Thymus (tissue), 11 donors: ENCODE measurements around the gene DDX51. TPM values are rescaled to one million over a fixed set of nuclear protein-coding genes. Genes with fewer than 3 reads are reported as not detected.
"Not testable (repeated sequence)": the region's sequence is repeated elsewhere in the genome, so short reads cannot be mapped to it uniquely, and the experiment has no call there.

Experiments used
- DNase-seq, 9 donors: peaks; one replicate each; pipeline ENCODE4 v3.0.0-alpha.2; 2013; ENCODE audit warnings: low spot score in 9 of 9, low read depth in 6 of 9, missing footprints in 1 of 9
- H3K27ac ChIP-seq, 2 donors: one replicate each; pipeline ENCODE4 v1.5.1; 2013; ENCODE audit warnings: control low read depth in 1 of 2, low read depth in 1 of 2, low read length in 1 of 2, mild to moderate bottlenecking in 1 of 2, moderate library complexity in 1 of 2
- H3K27me3 ChIP-seq, 2 donors: one replicate each; pipeline ENCODE4 v1.5.1; 2013; ENCODE audit warnings: low read length in 1 of 2; ENCODE audit not compliant: control insufficient read depth in 2 of 2, insufficient read depth in 1 of 2
- H3K36me3 ChIP-seq, 2 donors: one replicate each; pipeline ENCODE4 v1.5.1; 2013; ENCODE audit warnings: low read length in 1 of 2, mild to moderate bottlenecking in 1 of 2, moderate library complexity in 1 of 2; ENCODE audit not compliant: control insufficient read depth in 2 of 2, insufficient read depth in 2 of 2
- H3K4me1 ChIP-seq, 2 donors: one replicate each; pipeline ENCODE4 v1.5.1; 2013; ENCODE audit warnings: low read length in 2 of 2; ENCODE audit not compliant: control insufficient read depth in 2 of 2, insufficient read depth in 2 of 2
- H3K4me3 ChIP-seq, 2 donors: one replicate each; pipeline ENCODE4 v1.5.1; 2013; ENCODE audit warnings: low read length in 2 of 2, control low read depth in 1 of 2, mild to moderate bottlenecking in 1 of 2
- H3K9me3 ChIP-seq, 2 donors: one replicate each; pipeline ENCODE4 v1.5.1; 2013; ENCODE audit warnings: low read length in 1 of 2, mild to moderate bottlenecking in 1 of 2; ENCODE audit not compliant: control insufficient read depth in 2 of 2, insufficient read depth in 1 of 2
- WGBS: extraction: QIAGEN DNeasy Blood & Tissue Kit; methylation state at CpG from one replicate; pipeline ENCODE4 v1.1.7; 2013; 5-methylcytosine and 5-hydroxymethylcytosine counted together
- polyA plus RNA-seq: library from polyadenylated mRNA; stranded (reverse); fragments of 200-250 nt; gene quantifications from one replicate; pipeline ENCODE4 v1.2.3, GENCODE V29; 2013
- total RNA-seq: library from RNA; stranded (reverse); fragments of 120-200 nt; gene quantifications from one replicate; pipeline ENCODE4 v1.2.4, GENCODE V29; 2013
- donor health status: healthy.

DDX51 gene
- total and polyA plus RNA-seq, 2 donors = 6.2 to 35.3 TPM

DNA sequence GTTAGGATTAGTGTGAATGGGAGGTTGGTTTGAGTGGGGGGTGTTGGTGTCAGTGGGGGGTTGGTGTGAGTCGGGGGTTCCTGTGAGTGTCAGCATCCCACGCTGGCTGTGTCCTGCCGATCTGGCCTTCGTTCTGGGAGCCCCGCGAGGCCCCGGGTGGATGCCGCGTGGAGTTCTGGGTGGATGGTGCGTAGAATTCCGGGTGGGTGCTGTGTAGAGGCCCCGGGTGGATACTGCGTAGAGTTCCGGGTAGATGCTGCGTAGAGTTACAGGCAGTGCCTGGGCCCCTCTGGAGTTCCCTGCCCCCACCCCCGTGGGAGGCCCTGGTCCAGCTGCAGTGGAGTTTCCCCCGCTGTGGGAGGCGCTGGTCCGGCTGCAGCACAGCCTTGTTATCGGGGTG is 8.8 kb upstream of the DDX51 start:
- DNase-seq = no peak
- no peaks in the 10 kb centered on the region for H3K27me3 ChIP-seq
- H3K9me3 ChIP-seq = peaks cover 2 to 6% of the 10 kb centered on the region in 2 donors
- peaks cover 30 to 31% of the 10 kb centered on the region in 2 donors for H3K36me3 ChIP-seq
- H3K4me3 ChIP-seq = no peak overlapping the region
- peaks cover 0 to 7% of the 10 kb centered on the region in 2 donors for H3K4me1 ChIP-seq
- WGBS = 98% methylated on average over 20 of the region's 20 CpGs
- H3K27ac ChIP-seq = no peak overlapping the region

DNA sequence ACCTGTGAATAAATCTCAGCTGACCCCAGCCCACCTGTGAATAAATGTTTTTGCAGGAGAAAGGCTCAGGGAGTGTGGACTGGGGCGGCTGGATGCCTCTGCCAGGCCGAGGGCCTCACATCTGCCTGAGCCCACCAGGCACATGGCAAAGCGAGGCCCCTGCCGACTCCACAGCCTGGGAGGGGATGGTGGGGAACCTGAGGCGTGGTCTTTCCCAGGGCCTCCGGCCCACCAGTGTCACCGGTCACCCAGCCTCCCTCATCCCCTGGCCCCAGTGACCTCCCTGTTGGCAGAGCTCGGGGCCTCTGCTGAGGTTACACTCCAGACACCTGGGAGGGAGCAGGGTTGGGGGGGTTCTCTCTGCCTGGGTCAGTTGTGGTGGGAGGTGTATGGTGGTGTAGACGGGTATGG is 8.3 kb upstream of the DDX51 start:
- H3K4me1 ChIP-seq = peaks cover 0 to 7% of the 10 kb centered on the region in 2 donors
- no peak overlapping the region for H3K4me3 ChIP-seq
- peaks cover 2 to 6% of the 10 kb centered on the region in 2 donors for H3K9me3 ChIP-seq
- H3K36me3 ChIP-seq = peaks cover 31 to 32% of the 10 kb centered on the region in 2 donors
- no peak for DNase-seq
- H3K27me3 ChIP-seq = no peaks in the 10 kb centered on the region
- H3K27ac ChIP-seq = no peak overlapping the region
- WGBS = 97% methylated on average over 9 of the region's 9 CpGs

DNA sequence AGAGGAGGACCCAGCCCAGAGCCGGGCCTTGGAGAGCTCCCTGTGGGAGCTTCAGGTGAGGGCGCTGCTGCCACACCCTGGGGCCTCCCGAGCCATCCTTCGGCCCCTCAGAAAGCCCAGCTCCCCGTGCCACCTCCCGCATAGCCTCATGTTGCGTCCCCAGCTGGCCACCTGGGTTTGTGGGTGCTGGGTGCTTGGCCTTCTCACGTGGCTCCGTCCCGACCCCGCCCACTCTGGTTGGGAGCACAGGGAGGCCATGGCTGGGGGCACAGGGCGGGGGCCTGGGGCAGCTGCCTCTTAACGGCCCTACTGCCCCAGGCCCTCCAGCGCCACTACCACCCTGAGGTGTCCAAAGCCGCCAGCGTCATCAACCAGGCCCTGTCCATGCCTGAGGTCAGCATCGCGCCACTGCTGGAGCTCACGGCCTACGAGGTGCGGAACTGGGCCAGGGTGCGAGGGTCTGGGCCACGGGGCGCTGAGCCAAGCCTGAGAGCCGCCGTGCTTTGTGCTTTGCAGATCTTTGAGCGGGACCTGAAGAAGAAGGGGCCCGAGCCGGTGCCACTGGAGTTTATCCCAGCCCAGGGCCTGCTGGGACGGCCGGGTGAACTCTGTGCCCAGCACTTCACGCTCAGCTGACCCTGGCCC is 7.8 kb upstream of the DDX51 start:
- 96% methylated on average over 32 of the region's 32 CpGs for WGBS

DNA sequence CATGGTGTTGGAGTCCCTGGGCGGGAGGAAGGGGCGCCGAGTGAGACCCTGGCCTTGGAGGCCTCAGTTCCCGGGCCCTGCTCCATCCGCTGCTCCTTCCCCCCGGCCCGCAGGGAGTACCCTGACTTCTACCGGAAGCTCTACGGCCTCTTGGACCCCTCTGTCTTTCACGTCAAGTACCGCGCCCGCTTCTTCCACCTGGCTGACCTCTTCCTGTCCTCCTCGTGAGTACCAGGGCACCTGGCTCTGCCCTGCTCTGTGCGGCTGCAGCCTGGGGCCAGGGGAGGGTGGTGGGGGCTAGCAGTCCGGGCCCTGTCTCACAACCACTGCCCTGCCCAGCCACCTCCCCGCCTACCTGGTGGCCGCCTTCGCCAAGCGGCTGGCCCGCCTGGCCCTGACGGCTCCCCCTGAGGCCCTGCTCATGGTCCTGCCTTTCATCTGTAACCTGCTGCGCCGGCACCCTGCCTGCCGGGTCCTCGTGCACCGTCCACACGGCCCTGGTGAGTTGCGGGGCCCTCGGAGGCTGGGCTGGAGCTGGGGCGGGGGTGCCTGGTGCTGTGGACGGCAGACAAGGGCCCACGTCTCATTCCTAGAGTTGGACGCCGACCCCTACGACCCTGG is 7.1 kb upstream of the DDX51 start:
- WGBS = 97% methylated on average over 36 of the region's 36 CpGs
- Histone ChIP-seq H3K27me3 (no peaks in the 10 kb centered on the region), H3K4me1 (peaks cover 0 to 7% of the 10 kb centered on the region in 2 donors), H3K27ac (no peak overlapping the region), H3K36me3 (peaks cover 29 to 32% of the 10 kb centered on the region in 2 donors), H3K9me3 (peaks cover 0 to 6% of the 10 kb centered on the region in 2 donors), H3K4me3 (no peak overlapping the region)
- no peak for DNase-seq

More for the DNA sequence above, 7.8 kb upstream of the DDX51 start:
- Histone ChIP-seq H3K36me3 (peaks cover 34% of the 10 kb centered on the region in 2 donors), H3K4me3 (no peak overlapping the region), H3K27me3 (no peaks in the 10 kb centered on the region), H3K9me3 (peaks cover 2 to 6% of the 10 kb centered on the region in 2 donors), H3K4me1 (peaks cover 0 to 7% of the 10 kb centered on the region in 2 donors), H3K27ac (no peak overlapping the region)
- no peak for DNase-seq

DNA sequence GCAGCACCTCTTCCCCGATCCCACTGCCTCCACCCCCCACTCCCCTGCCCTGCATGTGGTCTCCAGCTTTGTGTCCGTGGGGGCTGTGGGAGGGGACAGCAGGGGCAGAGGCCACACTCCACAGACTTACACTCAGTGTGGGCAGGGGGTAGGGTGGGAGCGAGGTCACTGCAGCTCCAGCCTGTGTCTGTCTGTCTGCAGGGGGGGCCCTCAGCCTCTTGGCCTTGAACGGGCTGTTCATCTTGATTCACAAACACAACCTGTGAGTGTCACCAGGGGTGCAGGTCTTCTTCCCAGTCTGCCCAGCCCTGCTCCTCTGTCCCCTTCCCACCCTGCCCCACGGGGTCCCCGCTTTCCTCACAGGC is 6.6 kb upstream of the DDX51 start:
- Histone ChIP-seq H3K36me3 (peaks cover 29 to 34% of the 10 kb centered on the region in 2 donors), H3K27me3 (no peaks in the 10 kb centered on the region), H3K4me1 (peaks cover 0 to 7% of the 10 kb centered on the region in 2 donors), H3K27ac (peak overlapping the region in 1 of 2 donors; percentile 2), H3K4me3 (no peak overlapping the region), H3K9me3 (peaks cover 0 to 6% of the 10 kb centered on the region in 2 donors)
- 97% methylated on average over 6 of the region's 6 CpGs for WGBS
- no peak for DNase-seq

DNA sequence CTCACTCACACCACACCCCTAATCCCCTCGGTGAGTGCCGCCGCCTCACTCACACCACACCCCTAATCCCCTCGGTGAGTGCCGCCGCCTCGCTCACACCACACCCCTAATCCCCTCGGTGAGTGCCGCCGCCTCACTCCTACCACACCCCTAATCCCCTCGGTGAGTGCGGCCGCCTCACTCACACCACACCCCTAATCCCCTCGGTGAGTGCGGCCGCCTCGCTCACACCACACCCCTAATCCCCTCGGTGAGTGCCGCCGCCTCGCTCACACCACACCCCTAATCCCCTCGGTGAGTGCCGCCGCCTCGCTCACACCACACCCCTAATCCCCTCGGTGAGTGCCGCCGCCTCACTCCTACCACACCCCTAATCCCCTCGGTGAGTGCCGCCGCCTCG is 5.4 kb upstream of the DDX51 start:
- WGBS = 95% methylated on average over 19 of the region's 32 CpGs
- H3K27ac ChIP-seq, H3K9me3 ChIP-seq, H3K27me3 ChIP-seq, H3K4me3 ChIP-seq, DNase-seq: not testable (repeated sequence)
- Histone ChIP-seq H3K4me1 (peaks cover 0 to 16% of the 10 kb centered on the region in 2 donors), H3K36me3 (peaks cover 29 to 34% of the 10 kb centered on the region in 2 donors)

DNA sequence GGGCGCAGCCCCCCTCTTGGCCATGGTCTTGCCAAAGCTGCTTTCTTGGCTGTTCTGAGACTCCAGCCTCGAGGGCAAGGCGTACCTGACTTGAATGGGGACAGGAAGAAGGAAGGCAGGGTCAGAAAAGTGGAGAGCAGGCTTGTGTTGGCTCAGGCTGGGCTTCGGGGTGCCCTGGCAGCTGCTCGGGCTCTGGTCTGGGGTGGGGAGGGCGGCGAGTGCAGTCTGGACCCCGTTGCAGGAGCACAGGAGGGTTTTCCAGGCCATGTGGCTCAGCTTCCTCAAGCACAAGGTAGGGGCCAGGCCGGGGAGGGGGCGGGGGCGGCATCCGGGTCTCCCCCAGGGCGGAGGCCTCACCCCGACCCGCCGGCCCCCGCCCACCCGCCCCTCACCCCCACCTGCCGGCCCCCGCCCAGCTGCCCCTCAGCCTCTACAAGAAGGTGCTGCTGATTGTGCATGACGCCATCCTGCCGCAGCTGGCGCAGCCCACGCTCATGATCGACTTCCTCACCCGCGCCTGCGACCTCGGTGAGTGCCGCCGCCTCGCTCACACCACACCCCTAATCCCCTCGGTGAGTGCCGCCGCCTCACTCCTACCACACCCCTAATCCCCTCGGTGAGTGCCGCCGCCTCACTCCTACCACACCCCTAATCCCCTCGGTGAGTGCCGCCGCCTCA is 4.4 kb upstream of the DDX51 start:
- H3K36me3 ChIP-seq = peaks cover 29 to 34% of the 10 kb centered on the region in 2 donors
- no peak overlapping the region for H3K27ac ChIP-seq
- H3K4me3 ChIP-seq = no peak overlapping the region
- no peaks in the 10 kb centered on the region for H3K9me3 ChIP-seq
- 97% methylated on average over 37 of the region's 41 CpGs for WGBS
- no peaks in the 10 kb centered on the region for H3K27me3 ChIP-seq
- no peak for DNase-seq
- peaks cover 0 to 9% of the 10 kb centered on the region in 2 donors for H3K4me1 ChIP-seq

DNA sequence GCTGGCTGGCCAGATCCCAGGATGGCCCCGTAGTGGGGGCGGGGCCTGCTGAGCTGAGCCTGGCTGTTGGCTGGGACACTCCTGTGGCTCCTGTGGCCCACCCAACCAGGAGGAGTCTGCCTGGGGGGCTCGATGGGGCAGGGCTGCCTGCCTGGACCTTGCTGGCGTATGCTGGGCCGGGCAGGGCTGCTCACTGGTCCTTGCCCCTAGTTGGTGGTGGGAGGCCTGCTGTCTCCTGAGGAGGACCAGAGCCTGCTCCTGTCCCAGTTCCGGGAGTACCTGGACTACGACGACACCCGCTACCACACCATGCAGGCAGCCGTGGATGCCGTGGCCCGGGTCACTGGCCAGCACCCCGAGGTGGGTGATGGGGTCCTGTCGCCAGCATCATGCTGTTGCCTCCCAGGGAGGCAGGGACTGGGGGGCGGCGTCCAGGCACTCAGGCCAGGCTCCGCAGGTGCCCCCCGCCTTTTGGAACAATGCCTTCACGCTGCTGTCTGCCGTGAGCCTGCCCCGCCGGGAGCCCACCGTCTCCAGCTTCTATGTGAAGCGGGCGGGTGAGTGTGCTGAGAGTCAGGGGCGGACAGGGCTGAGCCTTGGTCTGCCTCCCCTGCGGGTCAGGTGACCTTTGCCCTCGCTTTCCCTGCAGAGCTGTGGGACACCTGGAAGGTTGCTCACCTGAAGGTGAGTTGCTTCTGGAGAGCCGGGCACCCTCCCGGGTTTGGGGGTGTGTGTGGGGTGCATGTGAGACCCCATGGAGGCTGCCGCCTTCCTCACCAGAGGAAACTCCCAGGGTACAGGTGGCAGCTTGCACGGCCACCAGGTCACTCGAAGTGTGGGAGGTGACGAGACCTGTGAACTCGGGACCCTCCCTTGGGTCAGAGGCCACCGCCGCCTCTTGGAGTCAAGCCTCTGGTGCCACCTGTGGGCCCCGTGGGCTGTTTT is 3.6 kb upstream of the DDX51 start:
- WGBS = 97% methylated on average over 38 of the region's 38 CpGs
- no peaks in the 10 kb centered on the region for H3K9me3 ChIP-seq
- H3K36me3 ChIP-seq = peaks cover 29 to 34% of the 10 kb centered on the region in 2 donors
- H3K4me3 ChIP-seq = no peak overlapping the region
- H3K27me3 ChIP-seq = no peaks in the 10 kb centered on the region
- no peak for DNase-seq
- no peak overlapping the region for H3K27ac ChIP-seq
- H3K4me1 ChIP-seq = peaks cover 7 to 16% of the 10 kb centered on the region in 2 donors
